ENCODE measurements around the gene SPECC1.

DNA sequence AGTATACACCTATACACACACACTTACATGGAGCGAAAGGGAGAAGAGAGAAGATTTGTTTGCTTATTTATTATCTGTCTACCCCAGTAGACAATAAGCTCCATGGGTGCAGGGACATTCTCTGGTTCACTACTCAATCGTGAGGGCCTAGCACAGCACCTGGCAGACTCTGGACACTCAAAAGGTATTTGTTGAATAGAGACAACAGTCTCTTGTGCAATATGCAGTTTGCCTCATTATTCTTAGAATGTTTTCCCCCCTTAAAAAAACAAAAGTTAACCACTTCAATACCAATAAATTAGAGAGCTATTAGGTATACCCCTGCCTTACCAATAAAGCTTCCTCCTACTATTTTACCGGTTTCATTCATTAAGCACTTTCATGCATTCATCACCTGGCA is 33.6 kb upstream of the SPECC1 start:
- TF ChIP-seq ZBTB26 (CRISPR knock-in tag; IDR thresholded peaks at IDR 0.05) (no peak), CTCF (IDR thresholded peaks at IDR 0.05 in 2 of 3, conservative IDR thresholded peaks at IDR 0.05 in 1 of 3; ENCODE audit: insufficient read depth in 2 of 3, low read depth in 1 of 3, low read length in 3 of 3) (no peak), ZNF785 (CRISPR knock-in tag; IDR thresholded peaks at IDR 0.05) (no peak), HMG20B (CRISPR knock-in tag; IDR thresholded peaks at IDR 0.05) (no peak), HCFC1 (IDR thresholded peaks at IDR 0.05; ENCODE audit: low read depth, low read length) (no peak), SIRT6 (IDR thresholded peaks at IDR 0.05; ENCODE audit: low read depth, low read length) (no peak), NFIC (IDR thresholded peaks at IDR 0.05) (no peak), YY1 (IDR thresholded peaks at IDR 0.05; ENCODE audit: borderline replicate concordance in 1 of 3, control insufficient read depth in 1 of 3, extremely low read depth in 1 of 3, insufficient read depth in 3 of 3, insufficient read length in 1 of 3, insufficient replicate concordance in 2 of 3, low read depth in 1 of 3, low read length in 2 of 3) (no peak), ZNF217 (CRISPR knock-in tag; IDR thresholded peaks at IDR 0.05) (no peak), ZNF75A (CRISPR knock-in tag; IDR thresholded peaks at IDR 0.05) (no peak)
- TF ChIP-seq, protein P1, sequence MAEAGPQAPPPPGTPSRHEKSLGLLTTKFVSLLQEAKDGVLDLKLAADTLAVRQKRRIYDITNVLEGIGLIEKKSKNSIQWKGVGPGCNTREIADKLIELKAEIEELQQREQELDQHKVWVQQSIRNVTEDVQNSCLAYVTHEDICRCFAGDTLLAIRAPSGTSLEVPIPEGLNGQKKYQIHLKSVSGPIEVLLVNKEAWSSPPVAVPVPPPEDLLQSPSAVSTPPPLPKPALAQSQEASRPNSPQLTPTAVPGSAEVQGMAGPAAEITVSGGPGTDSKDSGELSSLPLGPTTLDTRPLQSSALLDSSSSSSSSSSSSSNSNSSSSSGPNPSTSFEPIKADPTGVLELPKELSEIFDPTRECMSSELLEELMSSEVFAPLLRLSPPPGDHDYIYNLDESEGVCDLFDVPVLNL (CRISPR knock-in tag; IDR thresholded peaks at IDR 0.05; ENCODE audit: low read depth) = no peak
- TF ChIP-seq, protein P2, sequence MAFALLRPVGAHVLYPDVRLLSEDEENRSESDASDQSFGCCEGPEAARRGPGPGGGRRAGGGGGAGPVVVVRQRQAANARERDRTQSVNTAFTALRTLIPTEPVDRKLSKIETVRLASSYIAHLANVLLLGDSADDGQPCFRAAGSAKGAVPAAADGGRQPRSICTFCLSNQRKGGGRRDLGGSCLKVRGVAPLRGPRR (CRISPR knock-in tag; IDR thresholded peaks at IDR 0.05) = no peak
